Choroid plexus epithelial cell (primary cell): ENCODE results near the gene EXOC6B.

Experiments
- DNase-seq: peaks from one replicate; pipeline ENCODE4 v3.0.0-alpha.2; 2010; ENCODE audit warnings: low read depth
- H3K4me3 ChIP-seq: 2 replicates; pipeline ENCODE4 v1.5.1; 2011; ENCODE audit warnings: low read depth, mild to moderate bottlenecking, control low read depth, low read length, moderate library complexity
- CTCF ChIP-seq: conservative IDR thresholded peaks from 2 replicates; pipeline ENCODE4 v1.5.1; 2011; ENCODE audit warnings: low read depth, mild to moderate bottlenecking, control low read depth, inconsistent platforms, low read length, moderate library complexity

Gene EXOC6B

GRCh38 chr2:72399879-72400278, 426.0 kb downstream of the EXOC6B start:
- no peak for TF ChIP-seq CTCF

GRCh38 chr2:72395096-72395495, 430.7 kb downstream of the EXOC6B start:
- no peak overlapping the region for H3K4me3 ChIP-seq
- TF ChIP-seq CTCF: no peak
- no peak for DNase-seq

More at GRCh38 chr2:72399879-72400278, 426.0 kb downstream of the EXOC6B start:
- no peak overlapping the region for H3K4me3 ChIP-seq
- DNase-seq: no peak

- H3K4me3 ChIP-seq: no peak overlapping the region
- no peak for TF ChIP-seq CTCF
- no peak for DNase-seq
Measured at GRCh38 chr2:72394541-72395070, 431.2 kb downstream of the EXOC6B start.

GRCh38 chr2:72389447-72389846, 436.4 kb downstream of the EXOC6B start:
- no peak for TF ChIP-seq CTCF
- no peak overlapping the region for H3K4me3 ChIP-seq
- DNase-seq: no peak

GRCh38 chr2:72388263-72388662, 437.6 kb downstream of the EXOC6B start:
- H3K4me3 ChIP-seq: no peak overlapping the region
- no peak for TF ChIP-seq CTCF
- DNase-seq: no peak

GRCh38 chr2:72386288-72386687, 439.5 kb downstream of the EXOC6B start:
- no peak for DNase-seq
- no peak for TF ChIP-seq CTCF
- H3K4me3 ChIP-seq: no peak overlapping the region

GRCh38 chr2:72378753-72379348, 447.0 kb downstream of the EXOC6B start:
- no peak overlapping the region for H3K4me3 ChIP-seq
- no peak for DNase-seq
- TF ChIP-seq CTCF: no peak
